ENCODE measurements around the gene RGS12. TPM values are rescaled to one million over a fixed set of nuclear protein-coding genes. Genes with fewer than 3 reads are reported as not detected.

Gene RGS12
- total RNA-seq, 4 donors from 2014 or later = 3.5 to 63.8 (median 40.1) TPM

DNA sequence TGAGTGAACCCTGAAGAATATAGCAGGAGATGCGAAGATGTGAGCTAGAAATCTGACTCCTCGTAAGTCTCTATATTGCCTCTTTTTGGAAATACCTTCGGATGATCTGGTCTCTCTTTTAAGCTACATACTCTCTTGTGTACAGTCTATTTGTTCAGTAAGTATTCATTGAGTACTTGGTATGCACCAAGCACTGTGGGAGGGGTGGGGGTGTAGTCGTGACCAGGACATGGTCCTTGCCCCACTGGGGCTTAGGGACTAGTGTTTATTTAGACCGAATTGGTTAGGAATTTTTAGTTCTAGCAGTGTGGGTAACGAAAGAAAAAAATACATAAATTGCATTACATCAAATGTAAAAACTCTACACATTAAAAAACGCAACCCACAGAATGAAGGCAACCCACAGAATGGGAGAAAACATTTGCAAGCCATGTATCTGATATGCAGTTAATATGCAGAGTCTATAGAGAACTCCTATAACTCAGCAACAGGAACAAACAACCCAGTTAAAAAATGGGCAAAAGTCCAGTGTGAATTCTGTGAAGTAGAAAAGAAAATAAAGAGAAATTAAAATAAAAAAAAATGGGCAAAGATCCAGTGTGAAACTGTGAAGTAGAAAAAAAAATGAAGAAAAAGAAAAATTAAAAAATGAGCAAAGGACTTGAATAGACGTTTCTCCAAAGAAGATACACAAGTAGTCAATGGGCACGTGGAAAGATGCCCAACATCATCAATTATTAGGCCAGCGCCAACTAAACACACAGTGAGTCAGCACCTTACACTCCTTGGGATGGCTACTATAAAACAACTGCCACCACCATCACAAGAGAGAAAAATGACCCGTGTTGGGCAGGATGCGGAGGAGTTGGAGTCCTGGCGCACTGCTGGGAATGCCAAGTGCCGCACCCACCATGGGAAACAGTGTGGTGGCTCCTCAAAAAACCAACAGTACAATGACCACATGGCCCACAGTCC, 43.8 kb downstream of the RGS12 start:
- Histone ChIP-seq H3K36me3 (no peaks in the 10 kb centered on the region), H3K4me1 (no peaks in the 10 kb centered on the region), H3K4me3 (no peak overlapping the region), H3K27ac (no peak overlapping the region), H3K9me3 (no peaks in the 10 kb centered on the region), H3K27me3 (no peaks in the 10 kb centered on the region)
- no peak for DNase-seq
- TF ChIP-seq CTCF (IDR thresholded peaks at IDR 0.05) (no peak), POLR2A (IDR thresholded peaks at IDR 0.05) (no peak)
- intact Hi-C loops (cut with DNase I; ENCODE audit: low total_unique reads) = no loop called here

GRCh38 chr4:3337357-3337732, 44.5 kb downstream of the RGS12 start:
- DNase-seq = no peak
- Histone ChIP-seq H3K9me3 (no peaks in the 10 kb centered on the region), H3K4me1 (no peaks in the 10 kb centered on the region), H3K27me3 (no peaks in the 10 kb centered on the region), H3K4me3 (no peak overlapping the region), H3K27ac (no peak overlapping the region), H3K36me3 (no peaks in the 10 kb centered on the region)
- intact Hi-C loops (cut with DNase I; ENCODE audit: low total_unique reads) = no loop called here
- TF ChIP-seq CTCF (IDR thresholded peaks at IDR 0.05) (no peak), POLR2A (IDR thresholded peaks at IDR 0.05) (no peak)

- Histone ChIP-seq H3K27ac (no peak overlapping the region), H3K9me3 (no peaks in the 10 kb centered on the region), H3K4me1 (no peaks in the 10 kb centered on the region), H3K36me3 (no peaks in the 10 kb centered on the region), H3K27me3 (no peaks in the 10 kb centered on the region), H3K4me3 (no peak overlapping the region)
- intact Hi-C loops (cut with DNase I; ENCODE audit: low total_unique reads) = no loop called here
- TF ChIP-seq CTCF (IDR thresholded peaks at IDR 0.05) (no peak), POLR2A (IDR thresholded peaks at IDR 0.05) (no peak)
- no peak for DNase-seq
Observed at GRCh38 chr4:3337811-3338210, 45.0 kb downstream of the RGS12 start.

- no peaks in the 10 kb centered on the region for H3K9me3 ChIP-seq
- TF ChIP-seq CTCF (IDR thresholded peaks at IDR 0.05) (no peak), POLR2A (IDR thresholded peaks at IDR 0.05) (no peak)
- no peaks in the 10 kb centered on the region for H3K4me1 ChIP-seq
- intact Hi-C loops (cut with DNase I; ENCODE audit: low total_unique reads) = no loop called here
- no peaks in the 10 kb centered on the region for H3K27me3 ChIP-seq
- no peak overlapping the region for H3K27ac ChIP-seq
- no peaks in the 10 kb centered on the region for H3K36me3 ChIP-seq
- H3K4me3 ChIP-seq = no peak overlapping the region
- no peak for DNase-seq
Observed at GRCh38 chr4:3338321-3338838, 45.6 kb downstream of the RGS12 start.

DNA sequence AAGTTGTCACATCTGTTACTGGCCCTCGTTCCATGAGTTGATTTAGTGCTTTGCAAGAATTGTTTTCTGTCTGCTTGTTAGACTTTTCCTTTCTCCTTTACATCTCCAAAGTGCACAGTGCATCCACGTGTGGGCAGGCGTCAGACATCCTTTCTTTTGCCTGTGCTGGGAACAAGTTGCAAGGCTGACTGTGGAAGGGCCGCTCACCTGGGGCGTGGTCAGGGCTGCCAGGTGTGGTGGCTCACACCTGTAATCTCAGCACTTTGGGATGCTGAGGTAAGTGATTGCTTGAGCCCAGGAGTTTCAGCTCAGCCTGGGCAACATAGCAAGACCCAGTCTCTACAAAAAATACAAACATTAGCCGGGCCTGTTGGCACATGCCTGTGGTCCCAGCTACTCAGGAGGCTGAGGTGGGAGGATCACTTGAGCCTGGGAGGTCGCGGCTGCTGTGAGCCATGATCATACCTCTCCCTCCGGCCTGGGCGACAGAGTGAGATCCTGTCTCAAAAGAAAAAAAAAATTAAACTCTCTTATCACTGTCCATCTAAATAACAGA, 46.2 kb downstream of the RGS12 start:
- H3K4me3 ChIP-seq = no peak overlapping the region
- H3K9me3 ChIP-seq = no peaks in the 10 kb centered on the region
- H3K4me1 ChIP-seq = no peaks in the 10 kb centered on the region
- H3K36me3 ChIP-seq = no peaks in the 10 kb centered on the region
- intact Hi-C loops (cut with DNase I; ENCODE audit: low total_unique reads) = no loop called here
- H3K27ac ChIP-seq = no peak overlapping the region
- no peak for DNase-seq
- no peaks in the 10 kb centered on the region for H3K27me3 ChIP-seq
- TF ChIP-seq CTCF (IDR thresholded peaks at IDR 0.05) = no peak
- TF ChIP-seq POLR2A (IDR thresholded peaks at IDR 0.05) = no peak
